Panc1 (cell line): ENCODE data around the gene USP49. TPM values are rescaled to one million over a fixed set of nuclear protein-coding genes. Genes with fewer than 3 reads are reported as not detected.
A peak's percentile ranks its signal among the peaks of the same experiment; 100 is the strongest.

Experiments used
- ATAC-seq: fragments of 200-7000 bp; cut with Tn5 transposase; 2 replicates; pipeline ENCODE4 v1.9.1; 2020; ENCODE audit warnings: mild to moderate bottlenecking, moderate library complexity
- BruUV-seq: library from RNA; stranded (reverse); fragments of 400-500 nt; replicated peaks from 2 replicates; lab custom pipeline; 2021; lab: Mats Ljungman, UMichigan
- CTCF ChIA-PET: fragments of 300-600 bp; sonication (Branson Sonifier 250); formaldehyde crosslinking; loops from one replicate; lab custom pipeline; 2022; ENCODE audit warnings: antibody characterized with exemption; lab: Charles Lee
- POLR2A ChIA-PET: fragments of 300-600 bp; sonication (Branson Sonifier 250); formaldehyde crosslinking; loops from one replicate; lab custom pipeline; 2022; ENCODE audit warnings: antibody characterized with exemption; lab: Charles Lee
- DNase-seq: peaks from one replicate; pipeline ENCODE4 v3.0.0-alpha.2; 2010; ENCODE audit warnings: low read depth, low spot score
- H3K27ac ChIP-seq: 2 replicates; pipeline ENCODE4 v1.5.1; 2011; ENCODE audit warnings: mild to moderate bottlenecking, low read length, inconsistent platforms
- H3K27me3 ChIP-seq: fragments of 200-500 bp; sonication (Bioruptor generic); 2 replicates; pipeline ENCODE4 v1.6.0; 2014; ENCODE audit warnings: low read length, inconsistent platforms; ENCODE audit not compliant: control insufficient read depth, insufficient read depth
- H3K36me3 ChIP-seq: fragments of 200-500 bp; sonication (Bioruptor generic); 2 replicates; pipeline ENCODE4 v1.5.1; 2014; ENCODE audit warnings: inconsistent platforms, mild to moderate bottlenecking, low read length, moderate library complexity; ENCODE audit not compliant: control insufficient read depth, insufficient read depth
- H3K4me1 ChIP-seq: 2 replicates; pipeline ENCODE4 v1.5.1; 2011; ENCODE audit warnings: inconsistent platforms, mild to moderate bottlenecking, low read length, moderate library complexity; ENCODE audit not compliant: control insufficient read depth, insufficient read depth
- H3K4me3 ChIP-seq, 2 experiments: 2 replicates each; pipeline ENCODE4 v1.5.1; 2011 to 2012; ENCODE audit warnings: low read depth in 2 of 2, low read length in 2 of 2, mild to moderate bottlenecking in 2 of 2, inconsistent platforms in 1 of 2, moderate library complexity in 1 of 2
- H3K9me3 ChIP-seq: fragments of 200-500 bp; sonication (Bioruptor generic); 2 replicates; pipeline ENCODE4 v1.5.1; 2014; ENCODE audit warnings: low read depth, mild to moderate bottlenecking, inconsistent platforms, low read length, moderate library complexity; ENCODE audit not compliant: control insufficient read depth, insufficient read depth
- CTCF ChIP-seq: fragments of 450-650 bp; IDR thresholded peaks from 2 replicates; pipeline ENCODE4 v1.5.1; 2017; ENCODE audit warnings: mild to moderate bottlenecking
- POLR2AphosphoS5 ChIP-seq: IDR thresholded peaks from 2 replicates; pipeline ENCODE4 v1.6.1; 2012; ENCODE audit warnings: mild to moderate bottlenecking, low read depth, low read length, moderate library complexity
- SIN3A ChIP-seq: IDR thresholded peaks from 2 replicates; pipeline ENCODE4 v1.6.1; 2012; ENCODE audit warnings: low read depth, mild to moderate bottlenecking, low read length, moderate library complexity, borderline replicate concordance; ENCODE audit not compliant: insufficient read depth
- TCF7L2 ChIP-seq: IDR thresholded peaks from 2 replicates; pipeline ENCODE4 v1.6.1; 2011; ENCODE audit warnings: mild to moderate bottlenecking, low read depth, low read length, inconsistent platforms
- in situ Hi-C: cut with HindIII; loops from 2 replicates; pipeline ENCODE4 v1.10.0; 2016; ENCODE audit warnings: low sequenced_read_pairs, low pct_unique_long_range_greater_than_20kb
- intact Hi-C: fragments of 100-400 bp; cut with micrococcal nuclease; formaldehyde crosslinking; loops from one replicate; pipeline ENCODE4 v1.10.0; 2022; ENCODE audit not compliant: unreplicated experiment
- total RNA-seq: library from RNA; stranded (reverse); gene quantifications from one replicate; pipeline ENCODE4 v1.2.1, GENCODE V29; 2021; ENCODE audit not compliant: unreplicated experiment
- TF ChIP-seq, protein P1 (sequence below), 2 experiments: IDR thresholded peaks; 2 replicates each; pipeline ENCODE4 v1.6.1; 2011 to 2012; ENCODE audit warnings: low read depth in 2 of 2, control low read depth in 1 of 2, low read length in 1 of 2, mild to moderate bottlenecking in 1 of 2, moderate library complexity in 1 of 2; ENCODE audit not compliant: insufficient read depth in 1 of 2

The USP49 gene
- total RNA-seq, 1 experiment from 2014 or later: 5.4 TPM

GRCh38 chr6:41811095-41811494 is 84.1 kb downstream of the USP49 start:
- intact Hi-C loops (no loop called here), in situ Hi-C loops (no loop called here)
- Histone ChIP-seq H3K9me3 (no peaks in the 10 kb centered on the region), H3K27ac (no peak overlapping the region), H3K36me3 (no peaks in the 10 kb centered on the region), H3K27me3 (no peaks in the 10 kb centered on the region), H3K4me3 (no peak overlapping the region), H3K4me1 (no peaks in the 10 kb centered on the region)
- DNase-seq: no peak
- BruUV-seq: no TSS peak
- CTCF ChIA-PET: no interaction called here
- no peak for ATAC-seq
- POLR2A ChIA-PET: no interaction called here
- no peak for TF ChIP-seq POLR2AphosphoS5

DNA sequence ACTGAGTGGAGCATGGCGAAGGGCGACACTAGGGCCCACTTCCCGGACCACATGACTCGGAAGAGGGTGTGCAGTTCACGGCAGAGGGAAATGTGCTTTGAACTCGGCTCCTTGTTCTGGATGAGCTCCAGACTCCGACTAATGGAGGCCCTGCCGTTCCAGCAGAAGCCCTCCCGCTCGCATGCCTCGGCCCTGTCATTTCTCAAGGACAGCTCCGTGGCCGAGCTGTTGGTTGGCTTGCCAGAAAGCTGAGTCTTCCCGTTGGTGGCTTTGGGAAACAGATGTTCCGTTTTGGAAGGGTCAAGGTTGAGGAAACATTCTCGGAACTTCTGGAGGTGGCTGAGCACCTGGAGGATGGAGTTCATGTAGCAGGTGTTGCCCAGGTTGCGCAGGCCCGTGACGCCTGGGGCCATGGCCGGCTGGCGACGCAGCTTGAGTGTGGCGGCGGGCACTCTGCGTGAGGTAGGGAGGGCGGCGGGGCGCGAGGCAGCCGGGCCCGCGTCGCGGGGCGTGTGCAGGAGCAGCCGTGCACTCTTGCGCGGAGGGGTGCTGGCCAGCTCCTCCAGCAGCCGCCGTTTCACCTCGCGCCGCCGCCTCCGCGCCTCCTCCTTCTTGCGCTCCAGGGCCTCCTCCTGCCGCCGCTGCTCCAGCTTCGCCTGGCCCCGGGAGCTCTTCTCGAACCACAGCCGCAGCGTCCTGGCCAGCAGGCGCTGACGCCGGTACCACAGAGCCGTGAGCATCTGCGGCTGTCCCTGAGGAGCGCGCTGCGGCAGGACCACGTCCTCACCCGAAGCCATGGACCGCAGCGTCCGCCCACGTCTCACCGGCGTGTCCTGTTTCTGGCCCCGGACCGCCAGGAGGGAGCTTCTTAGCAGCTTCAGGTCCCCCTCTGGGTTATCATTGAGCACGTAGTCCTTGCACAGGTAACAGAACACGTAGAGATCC is 89.1 kb downstream of the USP49 start:
- BruUV-seq: no TSS peak
- Histone ChIP-seq H3K27me3 (no peaks in the 10 kb centered on the region), H3K4me3 (no peak overlapping the region), H3K36me3 (no peaks in the 10 kb centered on the region), H3K27ac (no peak overlapping the region), H3K4me1 (no peaks in the 10 kb centered on the region), H3K9me3 (no peaks in the 10 kb centered on the region)
- DNase-seq: no peak
- ChIA-PET CTCF (no interaction called here), POLR2A (interaction anchor here (0.6 to 0.7 kb wide), 2 partner anchors 10 to 401 kb away, joined by 3 to 5 read pairs; no protein-coding TSS in a partner anchor)
- TF ChIP-seq, protein P1, sequence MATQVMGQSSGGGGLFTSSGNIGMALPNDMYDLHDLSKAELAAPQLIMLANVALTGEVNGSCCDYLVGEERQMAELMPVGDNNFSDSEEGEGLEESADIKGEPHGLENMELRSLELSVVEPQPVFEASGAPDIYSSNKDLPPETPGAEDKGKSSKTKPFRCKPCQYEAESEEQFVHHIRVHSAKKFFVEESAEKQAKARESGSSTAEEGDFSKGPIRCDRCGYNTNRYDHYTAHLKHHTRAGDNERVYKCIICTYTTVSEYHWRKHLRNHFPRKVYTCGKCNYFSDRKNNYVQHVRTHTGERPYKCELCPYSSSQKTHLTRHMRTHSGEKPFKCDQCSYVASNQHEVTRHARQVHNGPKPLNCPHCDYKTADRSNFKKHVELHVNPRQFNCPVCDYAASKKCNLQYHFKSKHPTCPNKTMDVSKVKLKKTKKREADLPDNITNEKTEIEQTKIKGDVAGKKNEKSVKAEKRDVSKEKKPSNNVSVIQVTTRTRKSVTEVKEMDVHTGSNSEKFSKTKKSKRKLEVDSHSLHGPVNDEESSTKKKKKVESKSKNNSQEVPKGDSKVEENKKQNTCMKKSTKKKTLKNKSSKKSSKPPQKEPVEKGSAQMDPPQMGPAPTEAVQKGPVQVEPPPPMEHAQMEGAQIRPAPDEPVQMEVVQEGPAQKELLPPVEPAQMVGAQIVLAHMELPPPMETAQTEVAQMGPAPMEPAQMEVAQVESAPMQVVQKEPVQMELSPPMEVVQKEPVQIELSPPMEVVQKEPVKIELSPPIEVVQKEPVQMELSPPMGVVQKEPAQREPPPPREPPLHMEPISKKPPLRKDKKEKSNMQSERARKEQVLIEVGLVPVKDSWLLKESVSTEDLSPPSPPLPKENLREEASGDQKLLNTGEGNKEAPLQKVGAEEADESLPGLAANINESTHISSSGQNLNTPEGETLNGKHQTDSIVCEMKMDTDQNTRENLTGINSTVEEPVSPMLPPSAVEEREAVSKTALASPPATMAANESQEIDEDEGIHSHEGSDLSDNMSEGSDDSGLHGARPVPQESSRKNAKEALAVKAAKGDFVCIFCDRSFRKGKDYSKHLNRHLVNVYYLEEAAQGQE (IDR thresholded peaks at IDR 0.05; ENCODE audit: insufficient read depth in 1 of 2, low read depth in 2 of 2, low read length in 1 of 2): no peak
- TF ChIP-seq TCF7L2 (no peak), SIN3A (no peak), CTCF (no peak), POLR2AphosphoS5 (no peak)
- no peak for ATAC-seq
- in situ Hi-C loops: no loop called here
- intact Hi-C loops: no loop called here

- ChIA-PET POLR2A (no interaction called here), CTCF (interaction anchor here (0.6 to 1.2 kb wide), 5 partner anchors 120 to 256 kb away, joined by 3 to 10 read pairs (median 5); partner anchors contain the start of genes BYSL and MED20)
- no peaks in the 10 kb centered on the region for H3K36me3 ChIP-seq
- H3K9me3 ChIP-seq: no peaks in the 10 kb centered on the region
- in situ Hi-C loops: no loop called here
- H3K4me3 ChIP-seq: no peak overlapping the region
- no peaks in the 10 kb centered on the region for H3K4me1 ChIP-seq
- DNase-seq: no peak
- ATAC-seq: peak; percentile 73; the same call in 1 of the 2 replicates
- TF ChIP-seq, protein P1 (IDR thresholded peaks at IDR 0.05; ENCODE audit: insufficient read depth in 1 of 2, low read depth in 2 of 2, low read length in 1 of 2): no peak
- no peak for TF ChIP-seq SIN3A
- no TSS peak for BruUV-seq
- intact Hi-C loops: loop anchor here (5.0 kb wide), 1 partner anchor 231 kb away; no protein-coding TSS in a partner anchor
- H3K27ac ChIP-seq: no peak overlapping the region
- no peaks in the 10 kb centered on the region for H3K27me3 ChIP-seq
These were observed 93.8 kb downstream of the USP49 start for GRCh38 chr6:41801380-41801779.
